ENCODE results near the gene TP53I11. TPM values are rescaled to one million over a fixed set of nuclear protein-coding genes. Genes with fewer than 3 reads are reported as not detected.

The TP53I11 gene
- total RNA-seq, 1 experiment from 2014 or later = 94.2 TPM

GRCh38 chr11:44883277-44883676 lies 67.4 kb downstream of the TP53I11 start:
- no peaks in the 10 kb centered on the region for H3K79me2 ChIP-seq (ENCODE audit: insufficient read depth, low read length)
- H2BK15ac ChIP-seq (ENCODE audit: low read depth, low read length) = no peak overlapping the region
- peaks cover 3% of the 10 kb centered on the region; the same call in 1 of the 2 replicates for H3K4me1 ChIP-seq (ENCODE audit: insufficient read depth, low read length)
- H3K9me3 Mint-ChIP-seq = no peaks in the 10 kb centered on the region
- no peak overlapping the region for H3T11ph ChIP-seq (ENCODE audit: low read length)
- no peaks in the 10 kb centered on the region for H3K79me1 ChIP-seq (ENCODE audit: insufficient read depth, low read depth, low read length, poor library complexity, severe bottlenecking)
- no CpG with 5 or more reads among the region's 6 CpGs for WGBS (ENCODE audit: extremely low coverage, insufficient read length, low lambda C conversion rate)
- no peak for TF ChIP-seq CTCF (conservative IDR thresholded peaks at IDR 0.05)
- no peak overlapping the region for H3K4me2 ChIP-seq (ENCODE audit: insufficient read depth, insufficient read length, low read length)
- no peak overlapping the region for H3K18ac ChIP-seq (ENCODE audit: insufficient read length, low read depth, low read length)
- H3K56ac ChIP-seq (ENCODE audit: insufficient read length, low read depth, low read length) = no peak overlapping the region
- H3K23me2 ChIP-seq (ENCODE audit: insufficient read length, low read depth, low read length, poor library complexity, severe bottlenecking) = no peaks in the 10 kb centered on the region
- H2BK5ac ChIP-seq (ENCODE audit: insufficient read length, low read length) = no peak overlapping the region
- no peaks in the 10 kb centered on the region; the same call in 1 of the 2 replicates for H3K27me3 ChIP-seq (ENCODE audit: insufficient read depth, low read length)
- no peak overlapping the region for H3K23ac ChIP-seq (ENCODE audit: insufficient read length, low read depth, low read length)
- no peak overlapping the region for H2AFZ ChIP-seq (ENCODE audit: low read length)
- no peak overlapping the region for H2BK20ac ChIP-seq (ENCODE audit: low read depth, low read length, poor library complexity, severe bottlenecking)
- H4K5ac ChIP-seq (ENCODE audit: insufficient read length, low read depth, low read length) = no peak overlapping the region
- no peak overlapping the region for H3K27ac ChIP-seq (ENCODE audit: insufficient read length, low read depth, low read length)
- H4K91ac ChIP-seq (ENCODE audit: insufficient read length, low read depth, low read length) = no peak overlapping the region
- H3K27ac Mint-ChIP-seq = no peak overlapping the region
- no peaks in the 10 kb centered on the region for H3K36me3 Mint-ChIP-seq (ENCODE audit: insufficient read depth in 1 of 3, low read depth in 3 of 3)
- no peaks in the 10 kb centered on the region for H3K9me3 ChIP-seq (ENCODE audit: control insufficient read depth, low read depth, low read length)
- no peak overlapping the region for H3K4me3 Mint-ChIP-seq
- H3K14ac ChIP-seq (ENCODE audit: insufficient read depth, low read length) = no peak overlapping the region
- H3K9ac ChIP-seq (ENCODE audit: extremely low read depth, insufficient read length, low read length) = no peak overlapping the region
- H4K8ac ChIP-seq (replicated peaks; ENCODE audit: insufficient read length, low read depth, low read length) = no peak overlapping the region
- no peak overlapping the region for H2BK12ac ChIP-seq (ENCODE audit: insufficient read length, low read depth, low read length)
- DNase-seq = no peak
- no peak overlapping the region for H3K4ac ChIP-seq (ENCODE audit: low read depth, low read length)
- H2BK120ac ChIP-seq (ENCODE audit: low read depth, low read length, poor library complexity, severe bottlenecking) = no peak overlapping the region
- peaks cover 25 to 37% of the 10 kb centered on the region in 2 experiments for H3K4me1 Mint-ChIP-seq
- H2AK5ac ChIP-seq (ENCODE audit: insufficient read length, low read length) = no peak overlapping the region
- H4K20me1 ChIP-seq (ENCODE audit: control insufficient read depth, insufficient read depth, insufficient read length) = no peaks in the 10 kb centered on the region
- H3K27me3 Mint-ChIP-seq (ENCODE audit: low read depth) = peaks cover 13% of the 10 kb centered on the region

Other genes with a start within 250 kb of the TP53I11 start
- gene TSPAN18, start 223.9 kb downstream of the TP53I11 start, total RNA-seq (2021) = 25.3 and 26.5 TPM in 2 replicates
- gene PRDM11, start 195.8 kb upstream of the TP53I11 start, total RNA-seq (2021) = 11.5 and 12.0 TPM in 2 replicates